GM19023 (cell line): Measurements from ENCODE around the gene SOX15.

Source experiments
- ATAC-seq: cut with Tn5 transposase; IDR thresholded peaks from one replicate; pipeline ENCODE4 v1.9.1; 2021; ENCODE audit warnings: mild to moderate bottlenecking, moderate library complexity; ENCODE audit not compliant: unreplicated experiment

Gene SOX15

GRCh38 chr17:7579001-7579833 is 10.7 kb downstream of the SOX15 start, which contains the start of gene CD68:
Gene CD68, plus strand, starts transcription at chr17:7579638. Its CDS starts 40 bp downstream, at chr17:7579678.
- peak; percentile 35 for ATAC-seq

GRCh38 chr17:7577327-7578199 is 12.3 kb downstream of the SOX15 start:
- no peak for ATAC-seq

GRCh38 chr17:7576432-7576937 is 13.4 kb downstream of the SOX15 start:
- ATAC-seq, result no peak

- no peak for ATAC-seq
Observed at GRCh38 chr17:7575959-7576358, 13.9 kb downstream of the SOX15 start.

GRCh38 chr17:7575481-7575883 is 14.4 kb downstream of the SOX15 start:
- no peak for ATAC-seq

GRCh38 chr17:7574176-7574953 is 15.5 kb downstream of the SOX15 start:
- no peak for ATAC-seq

GRCh38 chr17:7573324-7574080 is 16.4 kb downstream of the SOX15 start:
- ATAC-seq, result peak; percentile 2

GRCh38 chr17:7572588-7573323 is 17.1 kb downstream of the SOX15 start:
- ATAC-seq, result peak; percentile 91

GRCh38 chr17:7572338-7572587 is 17.6 kb downstream of the SOX15 start:
- ATAC-seq, result no peak

GRCh38 chr17:7570351-7570750 is 19.5 kb downstream of the SOX15 start:
- ATAC-seq, result no peak

- no peak for ATAC-seq
Observed at GRCh38 chr17:7569571-7569970, 20.3 kb downstream of the SOX15 start.

- ATAC-seq, result no peak
Observed at GRCh38 chr17:7563115-7563869, 26.6 kb downstream of the SOX15 start.

GRCh38 chr17:7562208-7562605 is 27.7 kb downstream of the SOX15 start:
- no peak for ATAC-seq

GRCh38 chr17:7561589-7562207 is 28.2 kb downstream of the SOX15 start, which contains the start of gene SENP3:
Gene SENP3, plus strand, starts transcription at chr17:7561919. Its CDS starts 1,158 bp downstream, at chr17:7563077.
- ATAC-seq, result peak; percentile 69

GRCh38 chr17:7561028-7561575 is 28.8 kb downstream of the SOX15 start:
- peak; percentile 50 for ATAC-seq

GRCh38 chr17:7560172-7561027 is 29.5 kb downstream of the SOX15 start:
- ATAC-seq, result no peak
